ENCODE data around the gene TSPAN14. TPM values are rescaled to one million over a fixed set of nuclear protein-coding genes. Genes with fewer than 3 reads are reported as not detected.

Gene TSPAN14
- total RNA-seq, 1 experiment from 2014 or later, result 67.0 TPM

Other genes starting within 250 kb of the TSPAN14 start
- 88.0 and 104 TPM in 2 replicates for gene ANXA11, start 248.8 kb upstream of the TSPAN14 start, total RNA-seq (2014; rRNA removed; shearing (Covaris generic))
- gene MAT1A, start 164.7 kb upstream of the TSPAN14 start, total RNA-seq (2014; rRNA removed; shearing (Covaris generic)), result not detected in 2 replicates
- gene DYDC1, start 97.6 kb upstream of the TSPAN14 start, total RNA-seq (2014; rRNA removed; shearing (Covaris generic)), result not detected in 2 replicates
- not detected in 2 replicates for gene DYDC2, start 97.5 kb upstream of the TSPAN14 start, total RNA-seq (2014; rRNA removed; shearing (Covaris generic))
- gene PRXL2A, start 45.8 kb upstream of the TSPAN14 start, total RNA-seq (2014; rRNA removed; shearing (Covaris generic)), result 13.2 and 13.6 TPM in 2 replicates
- 0.10 TPM in 1 of 2 replicates, not detected in the other for gene SH2D4B, start 83.6 kb downstream of the TSPAN14 start, total RNA-seq (2014; rRNA removed; shearing (Covaris generic))